VCaP (cell line): ENCODE results near the gene RBPJL.

Source experiments
- H3K27ac ChIP-seq: fragments of 450-650 bp; 2 replicates; pipeline ENCODE4 v1.5.1; 2017
- CTCF ChIP-seq: fragments of 450-650 bp; conservative IDR thresholded peaks from 2 replicates; pipeline ENCODE4 v1.5.1; 2017; ENCODE audit warnings: mild to moderate bottlenecking, moderate library complexity

Gene RBPJL

GRCh38 chr20:45268531-45268930 is 38.1 kb upstream of the RBPJL start:
- TF ChIP-seq CTCF, result no peak
- peak overlapping the region; percentile 69; the same call in 1 of the 2 replicates for H3K27ac ChIP-seq

- H3K27ac ChIP-seq, result peak overlapping the region; percentile 69; the same call in 1 of the 2 replicates
- TF ChIP-seq CTCF, result no peak
Measured at GRCh38 chr20:45269056-45269455, 37.6 kb upstream of the RBPJL start.

- TF ChIP-seq CTCF, result no peak
- H3K27ac ChIP-seq, result no peak overlapping the region
Measured at GRCh38 chr20:45269754-45270270, 36.8 kb upstream of the RBPJL start.

GRCh38 chr20:45275338-45275737 is 31.3 kb upstream of the RBPJL start:
- H3K27ac ChIP-seq, result no peak overlapping the region
- no peak for TF ChIP-seq CTCF

- no peak for TF ChIP-seq CTCF
- no peak overlapping the region for H3K27ac ChIP-seq
Measured at GRCh38 chr20:45279992-45280391, 26.6 kb upstream of the RBPJL start.

- H3K27ac ChIP-seq, result no peak overlapping the region
- no peak for TF ChIP-seq CTCF
Measured at GRCh38 chr20:45282700-45283550, 23.7 kb upstream of the RBPJL start.

GRCh38 chr20:45283551-45284057 is 23.0 kb upstream of the RBPJL start:
- TF ChIP-seq CTCF, result no peak
- H3K27ac ChIP-seq, result no peak overlapping the region
